Measurements from ENCODE around the gene PRKN.

Gene PRKN

DNA sequence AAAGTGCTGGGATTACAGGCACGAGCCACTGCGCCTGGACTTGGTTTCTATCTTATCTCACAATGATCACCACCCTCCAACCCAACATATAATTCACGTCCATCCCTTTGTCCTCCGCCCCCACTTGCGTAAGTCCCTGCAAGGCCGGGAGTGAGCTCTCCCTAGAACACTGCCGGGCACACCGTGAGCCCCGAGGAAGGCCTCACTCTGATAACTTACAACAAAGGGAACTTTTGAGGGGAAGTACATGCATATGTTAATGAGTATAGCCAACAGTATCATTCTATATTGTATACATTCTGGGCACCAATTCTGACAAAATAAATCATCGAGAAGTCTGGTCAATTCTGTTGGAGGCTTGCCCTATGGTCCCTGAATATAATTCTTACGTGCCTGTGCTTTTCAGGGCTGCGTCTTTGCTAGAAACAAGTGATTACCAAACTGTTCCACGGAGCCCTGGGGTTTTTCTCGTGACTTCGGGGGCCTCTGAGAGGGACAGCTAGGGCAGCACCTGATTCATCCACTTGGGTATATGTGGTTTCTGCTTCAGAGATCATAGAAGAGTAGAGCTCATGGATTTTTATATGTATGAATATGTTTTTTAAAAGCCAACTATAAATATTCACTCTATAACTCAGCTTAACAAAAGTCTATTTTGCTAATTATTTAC lies 983.9 kb downstream of the PRKN start:
- Histone ChIP-seq H3K27ac (ENCODE audit: low read depth, low read length) (no peak overlapping the region), H3K9ac (ENCODE audit: low read length) (no peak overlapping the region), H3K36me3 (ENCODE audit: control insufficient read depth, insufficient read depth, low read length) (no peaks in the 10 kb centered on the region), H3K27me3 (ENCODE audit: control insufficient read depth, insufficient read depth, low read length) (no peaks in the 10 kb centered on the region), H3K4me1 (ENCODE audit: control insufficient read depth, insufficient read depth, low read length) (peaks cover 3% of the 10 kb centered on the region; the same call in 1 of the 2 replicates), H3K4me3 (ENCODE audit: low read depth, low read length) (no peak overlapping the region), H3K9me3 (ENCODE audit: control insufficient read depth, insufficient read depth, low read depth, low read length) (no peaks in the 10 kb centered on the region)

DNA sequence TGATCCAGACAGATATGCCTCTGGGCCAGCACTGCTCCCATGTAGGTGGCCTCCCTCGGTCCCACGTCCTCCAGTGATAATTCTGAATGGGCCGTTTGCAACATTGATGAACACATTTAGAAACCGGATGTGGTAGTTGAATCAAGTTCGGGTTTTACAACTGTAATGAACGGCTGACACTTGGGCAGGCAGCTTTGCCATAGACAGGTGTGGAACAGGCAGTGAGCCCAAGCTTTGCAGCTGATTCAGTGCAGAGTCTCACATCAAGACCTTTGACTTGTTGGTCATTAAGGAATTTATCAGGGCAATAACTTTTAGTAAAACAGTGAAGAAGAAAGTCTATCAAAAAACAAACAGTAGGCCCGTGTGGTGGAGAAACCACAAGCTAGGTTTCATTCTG lies 987.1 kb downstream of the PRKN start:
- Histone ChIP-seq H3K4me1 (ENCODE audit: control insufficient read depth, insufficient read depth, low read length) (no peaks in the 10 kb centered on the region), H3K27me3 (ENCODE audit: control insufficient read depth, insufficient read depth, low read length) (no peaks in the 10 kb centered on the region), H3K9me3 (ENCODE audit: control insufficient read depth, insufficient read depth, low read depth, low read length) (no peaks in the 10 kb centered on the region), H3K9ac (ENCODE audit: low read length) (no peak overlapping the region), H3K27ac (ENCODE audit: low read depth, low read length) (no peak overlapping the region), H3K36me3 (ENCODE audit: control insufficient read depth, insufficient read depth, low read length) (no peaks in the 10 kb centered on the region), H3K4me3 (ENCODE audit: low read depth, low read length) (no peak overlapping the region)

DNA sequence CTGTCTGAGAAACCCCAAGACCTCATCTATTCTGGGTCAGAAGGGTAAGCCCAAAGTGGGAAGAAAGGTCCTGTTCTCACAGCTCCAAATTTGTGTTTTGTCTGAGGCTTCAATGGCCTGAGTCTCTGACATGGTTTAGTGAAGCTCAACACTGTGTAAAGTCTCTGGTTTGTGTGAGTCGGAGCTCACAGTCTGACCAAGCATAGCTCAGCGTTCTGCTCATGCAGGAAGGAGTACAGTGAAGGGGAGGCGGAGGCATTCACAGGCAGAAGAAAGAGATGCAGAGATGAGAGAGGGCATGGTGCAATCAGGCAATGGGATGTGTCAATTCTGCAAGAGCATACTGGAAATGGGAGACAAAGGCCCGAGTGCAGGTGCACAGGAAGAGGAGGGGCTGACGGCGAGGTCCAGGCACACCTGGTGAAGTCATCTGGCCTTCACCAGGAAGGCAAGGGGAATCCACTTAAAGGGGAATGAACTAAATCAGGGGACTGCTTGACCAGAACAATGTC lies 990.7 kb downstream of the PRKN start:
- no peaks in the 10 kb centered on the region for H3K36me3 ChIP-seq (ENCODE audit: control insufficient read depth, insufficient read depth, low read length)
- H3K4me1 ChIP-seq (ENCODE audit: control insufficient read depth, insufficient read depth, low read length), result no peaks in the 10 kb centered on the region
- no peak overlapping the region for H3K27ac ChIP-seq (ENCODE audit: low read depth, low read length)
- no peaks in the 10 kb centered on the region for H3K27me3 ChIP-seq (ENCODE audit: control insufficient read depth, insufficient read depth, low read length)
- no peak overlapping the region for H3K4me3 ChIP-seq (ENCODE audit: low read depth, low read length)
- no peak overlapping the region for H3K9ac ChIP-seq (ENCODE audit: low read length)
- no peaks in the 10 kb centered on the region for H3K9me3 ChIP-seq (ENCODE audit: control insufficient read depth, insufficient read depth, low read depth, low read length)

DNA sequence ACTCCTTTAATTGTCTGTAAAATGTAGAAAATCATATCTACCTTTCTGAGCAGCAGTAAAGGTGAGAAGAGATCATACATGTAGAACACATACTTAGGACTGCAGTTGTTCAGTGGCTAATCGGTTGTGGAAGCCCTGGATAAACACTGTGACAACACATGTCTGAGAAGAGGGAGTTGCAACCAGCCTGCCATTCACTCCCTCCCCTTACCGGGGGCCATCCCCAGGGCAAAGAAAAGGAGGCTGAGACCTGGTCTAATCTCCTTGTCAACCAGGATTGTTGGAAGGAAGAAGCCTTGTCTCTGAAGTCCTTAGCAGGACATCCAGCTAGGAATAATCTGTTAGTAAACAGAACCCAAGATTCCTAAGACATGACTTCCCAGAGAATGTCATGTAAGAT lies 991.2 kb downstream of the PRKN start:
- H3K9me3 ChIP-seq (ENCODE audit: control insufficient read depth, insufficient read depth, low read depth, low read length), result no peaks in the 10 kb centered on the region

DNA sequence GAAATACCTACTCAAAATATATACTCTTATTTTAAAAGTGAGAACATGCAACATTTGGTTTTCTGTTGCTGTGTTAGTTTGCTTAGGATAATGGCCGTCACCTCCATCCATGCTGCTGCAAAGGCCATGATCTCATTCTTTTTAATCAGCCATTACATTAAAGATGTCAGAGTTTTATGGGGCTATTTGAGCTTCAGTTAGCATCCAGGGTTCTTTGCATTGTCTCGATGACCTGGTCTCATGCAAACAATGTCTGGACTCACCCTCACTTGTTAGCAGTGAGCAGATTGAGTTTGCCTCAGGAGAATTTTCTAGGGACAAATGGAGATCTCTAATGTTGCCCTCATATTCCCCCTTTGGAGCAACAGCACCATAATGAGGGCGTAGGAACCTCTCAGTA lies 995.0 kb downstream of the PRKN start:
- H3K9me3 ChIP-seq (ENCODE audit: control insufficient read depth, insufficient read depth, low read depth, low read length), result peaks cover 8% of the 10 kb centered on the region; the same call in 1 of the 2 replicates
- H3K27me3 ChIP-seq (ENCODE audit: control insufficient read depth, insufficient read depth, low read length), result no peaks in the 10 kb centered on the region
- no peak overlapping the region for H3K9ac ChIP-seq (ENCODE audit: low read length)
- H3K4me3 ChIP-seq (ENCODE audit: low read depth, low read length), result no peak overlapping the region
- no peak overlapping the region for H3K27ac ChIP-seq (ENCODE audit: low read depth, low read length)
- no peaks in the 10 kb centered on the region for H3K4me1 ChIP-seq (ENCODE audit: control insufficient read depth, insufficient read depth, low read length)
- no peaks in the 10 kb centered on the region for H3K36me3 ChIP-seq (ENCODE audit: control insufficient read depth, insufficient read depth, low read length)

More for the DNA sequence above, 991.2 kb downstream of the PRKN start:
- H3K4me3 ChIP-seq (ENCODE audit: low read depth, low read length), result no peak overlapping the region
- H3K27ac ChIP-seq (ENCODE audit: low read depth, low read length), result no peak overlapping the region
- no peaks in the 10 kb centered on the region for H3K36me3 ChIP-seq (ENCODE audit: control insufficient read depth, insufficient read depth, low read length)
- H3K9ac ChIP-seq (ENCODE audit: low read length), result no peak overlapping the region
- no peaks in the 10 kb centered on the region for H3K27me3 ChIP-seq (ENCODE audit: control insufficient read depth, insufficient read depth, low read length)
- no peaks in the 10 kb centered on the region for H3K4me1 ChIP-seq (ENCODE audit: control insufficient read depth, insufficient read depth, low read length)

DNA sequence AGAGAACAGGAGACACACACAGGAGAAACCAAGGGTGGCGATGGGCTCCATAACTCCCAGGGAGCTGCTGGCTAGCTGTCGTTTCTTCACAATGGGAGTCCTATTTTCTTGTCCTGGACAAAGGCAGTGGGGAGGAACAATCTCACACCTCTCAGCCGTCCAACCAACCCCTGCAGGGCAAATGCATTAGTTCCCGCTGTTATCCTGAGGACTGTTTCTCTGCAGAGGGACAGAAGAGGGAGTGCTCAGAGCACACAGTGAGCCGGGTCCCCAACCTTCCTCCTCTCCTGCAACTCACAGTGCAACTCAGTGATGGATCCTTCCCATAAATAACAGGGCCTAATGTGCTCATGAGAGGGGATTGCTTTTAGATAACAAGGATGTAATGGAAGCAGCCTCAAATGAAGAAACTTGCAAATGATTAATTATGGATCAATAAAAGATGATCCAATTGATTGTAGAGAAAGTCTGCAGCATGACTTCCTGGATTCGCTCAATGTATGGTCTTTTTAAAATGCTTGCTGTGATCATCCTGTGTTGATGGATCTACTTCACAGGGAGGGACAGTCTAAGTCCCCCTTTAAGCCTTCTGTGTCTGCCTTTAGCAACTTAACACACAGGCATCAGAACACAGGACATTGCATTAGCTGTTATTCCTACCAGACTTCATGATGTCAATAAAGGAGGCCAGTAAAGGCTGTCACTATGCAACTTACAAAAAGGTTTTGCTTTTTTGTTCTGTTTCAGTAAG lies 1000.3 kb downstream of the PRKN start:
- Histone ChIP-seq H3K4me1 (ENCODE audit: control insufficient read depth, insufficient read depth, low read length) (peaks cover 8% of the 10 kb centered on the region; the same call in 1 of the 2 replicates), H3K36me3 (ENCODE audit: control insufficient read depth, insufficient read depth, low read length) (no peaks in the 10 kb centered on the region), H3K9ac (ENCODE audit: low read length) (no peak overlapping the region), H3K27ac (ENCODE audit: low read depth, low read length) (no peak overlapping the region), H3K9me3 (ENCODE audit: control insufficient read depth, insufficient read depth, low read depth, low read length) (peaks cover 8% of the 10 kb centered on the region; the same call in 1 of the 2 replicates), H3K27me3 (ENCODE audit: control insufficient read depth, insufficient read depth, low read length) (no peaks in the 10 kb centered on the region; the same call in 1 of the 2 replicates), H3K4me3 (ENCODE audit: low read depth, low read length) (no peak overlapping the region)

DNA sequence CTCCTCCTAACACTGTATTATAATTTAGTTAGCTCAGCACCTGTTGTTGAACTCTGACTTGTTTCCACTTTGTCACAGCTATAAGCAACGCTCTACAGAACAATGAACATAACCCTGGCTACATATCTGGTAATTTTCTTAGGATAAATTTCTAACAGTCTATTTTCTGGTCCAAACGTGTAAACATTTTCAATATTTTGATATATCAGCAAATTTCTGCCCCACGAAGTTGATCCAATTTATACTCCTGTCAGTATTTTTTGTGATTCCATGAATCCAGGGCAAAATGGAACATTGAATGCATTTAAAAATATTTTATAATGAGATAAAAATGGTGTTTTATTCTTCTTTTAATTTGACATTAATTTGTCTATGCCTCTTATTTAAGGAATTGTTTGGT lies 1005.2 kb downstream of the PRKN start:
- Histone ChIP-seq H3K9me3 (ENCODE audit: control insufficient read depth, insufficient read depth, low read depth, low read length) (no peaks in the 10 kb centered on the region), H3K27me3 (ENCODE audit: control insufficient read depth, insufficient read depth, low read length) (no peaks in the 10 kb centered on the region; the same call in 1 of the 2 replicates), H3K36me3 (ENCODE audit: control insufficient read depth, insufficient read depth, low read length) (no peaks in the 10 kb centered on the region), H3K27ac (ENCODE audit: low read depth, low read length) (no peak overlapping the region), H3K4me3 (ENCODE audit: low read depth, low read length) (no peak overlapping the region), H3K9ac (ENCODE audit: low read length) (no peak overlapping the region), H3K4me1 (ENCODE audit: control insufficient read depth, insufficient read depth, low read length) (peaks cover 6% of the 10 kb centered on the region; the same call in 1 of the 2 replicates)

DNA sequence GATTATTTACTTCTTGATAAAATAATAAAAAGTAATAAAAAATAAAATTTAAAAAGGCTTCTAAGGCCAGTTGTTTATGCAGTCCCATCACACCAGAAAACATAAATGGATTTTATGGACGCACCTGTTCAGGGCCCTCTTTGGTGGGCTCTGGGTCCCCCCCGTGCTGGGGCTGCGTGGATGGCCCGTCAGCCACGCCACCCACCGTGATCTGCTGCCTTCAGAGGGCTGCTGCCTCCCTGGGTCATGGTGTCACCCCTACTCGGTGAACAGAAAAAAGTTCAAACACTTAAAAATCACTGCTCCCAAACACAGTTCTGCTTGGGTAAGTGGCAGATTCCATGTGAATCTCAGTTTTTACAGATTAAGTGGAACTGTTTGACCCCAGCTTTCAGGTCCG lies 1006.1 kb downstream of the PRKN start:
- Histone ChIP-seq H3K36me3 (ENCODE audit: control insufficient read depth, insufficient read depth, low read length) (no peaks in the 10 kb centered on the region), H3K9me3 (ENCODE audit: control insufficient read depth, insufficient read depth, low read depth, low read length) (no peaks in the 10 kb centered on the region), H3K4me3 (ENCODE audit: low read depth, low read length) (no peak overlapping the region), H3K27ac (ENCODE audit: low read depth, low read length) (no peak overlapping the region), H3K4me1 (ENCODE audit: control insufficient read depth, insufficient read depth, low read length) (no peaks in the 10 kb centered on the region), H3K27me3 (ENCODE audit: control insufficient read depth, insufficient read depth, low read length) (no peaks in the 10 kb centered on the region; the same call in 1 of the 2 replicates), H3K9ac (ENCODE audit: low read length) (no peak overlapping the region)

DNA sequence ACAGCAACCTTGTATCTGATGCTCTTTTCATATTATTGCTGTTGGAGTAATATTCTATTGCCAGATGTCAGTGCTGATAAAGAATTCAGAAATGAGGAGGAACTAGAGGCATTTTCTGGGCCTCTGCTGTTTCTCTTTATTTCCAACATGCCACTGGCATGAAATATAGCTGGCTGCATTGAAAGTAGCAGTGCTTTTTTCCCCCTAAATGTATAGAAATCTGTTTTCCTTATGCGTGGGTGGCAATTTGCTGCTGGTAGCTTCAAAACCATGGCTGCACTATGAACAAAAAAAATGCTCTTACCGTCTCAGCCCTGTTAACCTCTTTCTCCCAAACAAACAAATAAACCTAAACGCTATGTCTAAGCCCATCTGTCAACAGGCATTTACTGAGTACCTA lies 1011.4 kb downstream of the PRKN start:
- Histone ChIP-seq H3K4me3 (ENCODE audit: low read depth, low read length) (no peak overlapping the region), H3K4me1 (ENCODE audit: control insufficient read depth, insufficient read depth, low read length) (no peaks in the 10 kb centered on the region), H3K27ac (ENCODE audit: low read depth, low read length) (no peak overlapping the region), H3K9ac (ENCODE audit: low read length) (no peak overlapping the region), H3K9me3 (ENCODE audit: control insufficient read depth, insufficient read depth, low read depth, low read length) (no peaks in the 10 kb centered on the region), H3K27me3 (ENCODE audit: control insufficient read depth, insufficient read depth, low read length) (no peaks in the 10 kb centered on the region), H3K36me3 (ENCODE audit: control insufficient read depth, insufficient read depth, low read length) (no peaks in the 10 kb centered on the region)

DNA sequence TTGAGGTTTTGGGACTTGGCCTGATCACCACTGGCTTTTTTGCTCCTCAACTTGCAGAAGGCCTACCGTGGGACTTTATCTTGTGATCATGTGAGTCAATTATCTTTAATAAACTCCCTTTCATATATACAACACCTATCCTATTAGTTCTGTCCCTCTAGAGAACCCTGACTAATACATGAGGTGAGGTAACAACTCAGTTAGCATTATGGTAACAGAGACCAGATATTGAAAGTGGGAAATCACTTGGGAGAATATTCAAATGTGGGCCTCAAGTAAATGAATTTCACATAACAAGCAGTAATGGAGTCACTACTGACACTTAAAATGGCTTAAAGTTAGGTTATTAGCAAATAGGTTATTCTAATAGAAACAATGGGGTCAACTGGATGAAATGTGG lies 1015.6 kb downstream of the PRKN start:
- H3K36me3 ChIP-seq (ENCODE audit: control insufficient read depth, insufficient read depth, low read length), result no peaks in the 10 kb centered on the region
- no peaks in the 10 kb centered on the region for H3K9me3 ChIP-seq (ENCODE audit: control insufficient read depth, insufficient read depth, low read depth, low read length)
- H3K4me1 ChIP-seq (ENCODE audit: control insufficient read depth, insufficient read depth, low read length), result no peaks in the 10 kb centered on the region
- no peak overlapping the region for H3K27ac ChIP-seq (ENCODE audit: low read depth, low read length)
- no peak overlapping the region for H3K9ac ChIP-seq (ENCODE audit: low read length)
- H3K4me3 ChIP-seq (ENCODE audit: low read depth, low read length), result no peak overlapping the region
- no peaks in the 10 kb centered on the region for H3K27me3 ChIP-seq (ENCODE audit: control insufficient read depth, insufficient read depth, low read length)

DNA sequence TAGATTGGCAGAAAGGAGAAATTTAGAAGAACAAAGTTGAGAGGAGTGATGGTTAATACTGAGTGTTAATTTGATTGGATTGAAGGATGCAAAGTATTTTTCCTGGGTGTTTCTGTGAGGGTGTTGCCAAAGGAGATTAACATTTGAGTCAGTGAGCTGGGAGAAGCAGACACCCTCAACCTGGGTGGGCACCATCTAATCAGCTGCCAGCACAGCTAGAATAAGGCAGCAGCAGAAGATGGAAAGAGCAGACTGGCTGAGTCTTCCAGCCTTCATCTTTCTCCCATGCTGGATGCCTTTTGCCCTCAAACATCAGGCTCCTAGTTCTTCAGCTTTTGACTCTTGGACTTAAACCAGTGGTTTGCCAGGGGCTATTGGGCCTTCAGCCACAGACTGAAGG lies 1016.1 kb downstream of the PRKN start:
- Histone ChIP-seq H3K4me3 (ENCODE audit: low read depth, low read length) (no peak overlapping the region), H3K9me3 (ENCODE audit: control insufficient read depth, insufficient read depth, low read depth, low read length) (no peaks in the 10 kb centered on the region), H3K4me1 (ENCODE audit: control insufficient read depth, insufficient read depth, low read length) (no peaks in the 10 kb centered on the region), H3K9ac (ENCODE audit: low read length) (no peak overlapping the region), H3K27ac (ENCODE audit: low read depth, low read length) (no peak overlapping the region), H3K27me3 (ENCODE audit: control insufficient read depth, insufficient read depth, low read length) (no peaks in the 10 kb centered on the region), H3K36me3 (ENCODE audit: control insufficient read depth, insufficient read depth, low read length) (no peaks in the 10 kb centered on the region)

Measured in HUES6 (cell line).